ENCODE data around the gene FFAR3. TPM values are rescaled to one million over a fixed set of nuclear protein-coding genes. Genes with fewer than 3 reads are reported as not detected.

Gene FFAR3
- total and polyA plus RNA-seq, 2 of the 13 experiments (the other 11 are each of a cell fraction or from before 2014, with no cell fraction given), result not detected

DNA sequence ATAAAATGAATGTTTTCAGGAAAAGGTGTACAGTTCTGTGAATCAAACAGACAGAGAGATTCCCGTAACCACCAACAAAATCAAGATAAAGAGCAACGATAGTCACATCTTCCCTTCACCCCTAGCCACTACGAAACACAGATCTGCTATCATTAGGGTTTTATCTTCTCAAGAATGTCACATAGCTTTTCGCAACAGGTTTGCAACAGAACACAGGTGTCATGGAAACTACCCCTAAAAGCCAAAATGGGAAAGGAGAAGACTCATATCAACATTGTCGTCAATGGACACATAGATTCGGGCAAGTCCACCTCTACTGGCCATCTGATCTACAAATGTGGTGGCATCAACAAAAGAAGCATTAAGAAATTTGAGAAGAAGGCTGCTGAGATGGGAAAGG is 23.7 kb downstream of the FFAR3 start:
- H3K4me2 ChIP-seq (ENCODE audit: low read depth, low read length), result no peak overlapping the region

DNA sequence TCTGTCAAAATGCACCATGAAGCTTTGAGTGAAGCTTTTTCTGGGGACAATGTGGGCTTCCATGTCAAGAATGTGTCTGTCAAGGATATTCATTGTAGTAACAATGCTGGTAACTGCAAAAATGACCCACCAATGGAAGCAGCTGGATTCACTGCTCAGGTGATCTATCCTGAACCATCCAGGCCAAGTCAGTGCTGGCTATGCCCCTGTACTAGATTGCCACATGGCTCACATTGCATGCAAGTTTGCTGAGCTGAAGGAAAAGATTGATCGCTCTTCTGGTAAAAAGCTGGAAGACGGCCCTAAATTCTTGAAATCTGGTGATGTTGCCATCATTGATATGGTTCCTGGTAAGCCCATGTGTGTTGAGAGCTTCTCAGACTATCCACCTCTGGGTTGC is 25.3 kb downstream of the FFAR3 start:
- ATAC-seq (no peak), DNase-seq (ENCODE audit: low spot score) (no peak), FAIRE-seq (no peak)
- ChIA-PET POLR2A (no interaction called here), CTCF (ENCODE audit: low intra/inter-chr PET ratio, low total read pairs) (no interaction called here)
- Histone ChIP-seq H3K27me3 (ENCODE audit: control insufficient read depth in 1 of 2, insufficient read depth in 2 of 2, low read length in 2 of 2) (no peaks in the 10 kb centered on the region), H2AFZ (ENCODE audit: low read length) (no peak overlapping the region), H3K9ac (ENCODE audit: insufficient read depth, low read depth, low read length) (no peak overlapping the region), H3K4me2 (ENCODE audit: low read depth, low read length) (no peak overlapping the region), H3K27ac (ENCODE audit: extremely low read length, insufficient read depth, low read length) (no peak overlapping the region), H3K4me3 (replicated peaks in 1 of 3; ENCODE audit: insufficient read depth in 1 of 3, low read depth in 2 of 3, low read length in 3 of 3) (no peak overlapping the region), H3K9me3 (ENCODE audit: low read length) (peaks cover 26% of the 10 kb centered on the region), H3K4me1 (ENCODE audit: insufficient read depth, low read length) (peaks cover 46% of the 10 kb centered on the region), H4K20me1 (ENCODE audit: insufficient read depth, low read length) (no peaks in the 10 kb centered on the region), H3K36me3 (replicated peaks in 1 of 2; ENCODE audit: control insufficient read depth in 1 of 2, insufficient read depth in 2 of 2, low read length in 2 of 2) (no peaks in the 10 kb centered on the region), H3K79me2 (ENCODE audit: insufficient read depth, low read length) (no peaks in the 10 kb centered on the region)
- intact Hi-C loops (cut with micrococcal nuclease; ENCODE audit: unreplicated experiment) (no loop called here), in situ Hi-C loops (cut with HindIII; ENCODE audit: extremely low pct_ligation_motif_present, low pct_unique_long_range_greater_than_20kb) (no loop called here)
- no peak for TF ChIP-seq MIXL1 (CRISPR knock-in tag; IDR thresholded peaks at IDR 0.05)
- WGBS (ENCODE audit: low lambda C conversion rate), result 93% methylated on average over 2 of the region's 2 CpGs
- no TSS peak for BruUV-seq (replicated peaks)

More for the DNA sequence above, 23.7 kb downstream of the FFAR3 start:
- WGBS (ENCODE audit: low lambda C conversion rate), result 95% methylated on average over 6 of the region's 6 CpGs
- POLR2A ChIA-PET, result no interaction called here
- Histone ChIP-seq H3K9me3 (ENCODE audit: low read length) (peaks cover 22% of the 10 kb centered on the region), H3K79me2 (ENCODE audit: insufficient read depth, low read length) (no peaks in the 10 kb centered on the region), H3K4me3 (replicated peaks in 1 of 3; ENCODE audit: insufficient read depth in 1 of 3, low read depth in 2 of 3, low read length in 3 of 3) (no peak overlapping the region), H3K4me1 (ENCODE audit: insufficient read depth, low read length) (peaks cover 47% of the 10 kb centered on the region), H4K20me1 (ENCODE audit: insufficient read depth, low read length) (no peaks in the 10 kb centered on the region), H3K27me3 (ENCODE audit: control insufficient read depth in 1 of 2, insufficient read depth in 2 of 2, low read length in 2 of 2) (no peaks in the 10 kb centered on the region), H3K9ac (ENCODE audit: insufficient read depth, low read depth, low read length) (no peak overlapping the region), H2AFZ (ENCODE audit: low read length) (no peak overlapping the region), H3K27ac (ENCODE audit: extremely low read length, insufficient read depth, low read length) (no peak overlapping the region), H3K36me3 (replicated peaks in 1 of 2; ENCODE audit: control insufficient read depth in 1 of 2, insufficient read depth in 2 of 2, low read length in 2 of 2) (no peaks in the 10 kb centered on the region)
- in situ Hi-C loops (cut with HindIII; ENCODE audit: extremely low pct_ligation_motif_present, low pct_unique_long_range_greater_than_20kb), result no loop called here
- no peak for FAIRE-seq
- CTCF ChIA-PET (ENCODE audit: low intra/inter-chr PET ratio, low total read pairs), result no interaction called here
- DNase-seq (ENCODE audit: low spot score), result no peak
- BruUV-seq (replicated peaks), result no TSS peak
- intact Hi-C loops (cut with micrococcal nuclease; ENCODE audit: unreplicated experiment), result no loop called here
- TF ChIP-seq FIP1L1 (IDR thresholded peaks at IDR 0.05; ENCODE audit: borderline replicate concordance, insufficient read depth, low read depth, low read length), result no peak
- ATAC-seq, result no peak
